Chondrocyte (in vitro differentiated cells): ENCODE results near the gene FXN. TPM values are rescaled to one million over a fixed set of nuclear protein-coding genes. Genes with fewer than 3 reads are reported as not detected.

Source experiments
- DNase-seq: peaks from one replicate; pipeline ENCODE4 v3.0.0; 2021; ENCODE audit warnings: mixed read lengths, low spot score
- H3K27ac Mint-ChIP-seq: one replicate; pipeline ENCODE4 v1.8.0; 2021; ENCODE audit warnings: mild to moderate bottlenecking, moderate library complexity, mixed read lengths; ENCODE audit not compliant: unreplicated experiment
- H3K27me3 Mint-ChIP-seq: 2 replicates; pipeline ENCODE4 v1.8.0; 2021; ENCODE audit warnings: low read depth, mixed read lengths
- H3K36me3 Mint-ChIP-seq: 2 replicates; pipeline ENCODE4 v1.8.0; 2021; ENCODE audit warnings: low read depth, mixed read lengths
- H3K4me1 Mint-ChIP-seq: 2 replicates; pipeline ENCODE4 v1.8.0; 2021; ENCODE audit warnings: low read depth, mild to moderate bottlenecking, mixed read lengths
- H3K4me3 Mint-ChIP-seq: one replicate; pipeline ENCODE4 v1.8.0; 2021; ENCODE audit warnings: mild to moderate bottlenecking, moderate library complexity, mixed read lengths; ENCODE audit not compliant: unreplicated experiment
- H3K9me3 Mint-ChIP-seq: 2 replicates; pipeline ENCODE4 v1.8.0; 2021; ENCODE audit warnings: low read depth, mixed read lengths
- CTCF ChIP-seq: fragments of 200-600 bp; sonication (generic); IDR thresholded peaks from 2 replicates; pipeline ENCODE4 v1.5.0; 2021; ENCODE audit warnings: antibody characterized with exemption, mild to moderate bottlenecking, moderate library complexity
- total RNA-seq: library from RNA; stranded (reverse); gene quantifications from 3 replicates; pipeline ENCODE4 v1.2.1, GENCODE V29; 2021

The FXN gene
- total RNA-seq, 1 donor from 2014 or later = 9.9 TPM

GRCh38 chr9:69143291-69143690, 107.7 kb downstream of the FXN start:
- Mint-ChIP-seq H3K36me3 (no peaks in the 10 kb centered on the region), H3K27me3 (no peaks in the 10 kb centered on the region), H3K4me1 (peaks cover 27% of the 10 kb centered on the region), H3K9me3 (no peaks in the 10 kb centered on the region), H3K27ac (no peak overlapping the region), H3K4me3 (no peak overlapping the region)
- DNase-seq = no peak
- TF ChIP-seq CTCF = no peak

- no peak for DNase-seq
- H3K9me3 Mint-ChIP-seq = no peaks in the 10 kb centered on the region
Measured at GRCh38 chr9:69145144-69145715, 109.7 kb downstream of the FXN start.

GRCh38 chr9:69147041-69147834, 111.7 kb downstream of the FXN start:
- Mint-ChIP-seq H3K36me3 (peaks cover under 1% of the 10 kb centered on the region), H3K27me3 (no peaks in the 10 kb centered on the region), H3K4me1 (peaks cover 41% of the 10 kb centered on the region), H3K9me3 (no peaks in the 10 kb centered on the region), H3K27ac (no peak overlapping the region), H3K4me3 (no peak overlapping the region)
- no peak for TF ChIP-seq CTCF
- no peak for DNase-seq

More at GRCh38 chr9:69145144-69145715, 109.7 kb downstream of the FXN start:
- TF ChIP-seq CTCF = no peak
- Mint-ChIP-seq H3K4me1 (peaks cover 42% of the 10 kb centered on the region), H3K27ac (no peak overlapping the region), H3K4me3 (no peak overlapping the region), H3K36me3 (no peaks in the 10 kb centered on the region), H3K27me3 (no peaks in the 10 kb centered on the region)

GRCh38 chr9:69149321-69149807, 113.8 kb downstream of the FXN start:
- TF ChIP-seq CTCF = peak; percentile 80
- H3K36me3 Mint-ChIP-seq = peaks cover 2% of the 10 kb centered on the region
- peak overlapping the region; percentile 56 for H3K27ac Mint-ChIP-seq
- H3K4me1 Mint-ChIP-seq = peaks cover 27% of the 10 kb centered on the region
- no peaks in the 10 kb centered on the region for H3K27me3 Mint-ChIP-seq
- peak overlapping the region; percentile 65 for H3K4me3 Mint-ChIP-seq
- no peaks in the 10 kb centered on the region for H3K9me3 Mint-ChIP-seq
- DNase-seq = no peak

Other genes starting within 250 kb of the FXN start
- gene PRKACG, start 21.6 kb upstream of the FXN start, total RNA-seq = not detected in 3 replicates
- gene TJP2, start 138.5 kb downstream of the FXN start, total RNA-seq = 49.9 to 50.6 TPM (median 50.4 TPM) in 3 replicates